ENCODE data around the gene SLC46A1.
A peak's percentile ranks its signal among the peaks of the same experiment; 100 is the strongest.

SLC46A1 gene

GRCh38 chr17:28404461-28404811, 1.6 kb downstream of the SLC46A1 start:
- no peak for DNase-seq

- DNase-seq: no peak
These were observed 2.0 kb downstream of the SLC46A1 start for GRCh38 chr17:28404007-28404406.

GRCh38 chr17:28402844-28403243, 3.2 kb downstream of the SLC46A1 start:
- DNase-seq: no peak

GRCh38 chr17:28402224-28402630, 3.8 kb downstream of the SLC46A1 start:
- DNase-seq: no peak

GRCh38 chr17:28399808-28400207, 6.2 kb downstream of the SLC46A1 start:
- DNase-seq: no peak

- DNase-seq: no peak
These were observed 7.6 kb downstream of the SLC46A1 start for GRCh38 chr17:28398280-28398981.

GRCh38 chr17:28397687-28398279, 8.2 kb downstream of the SLC46A1 start:
- no peak for DNase-seq

GRCh38 chr17:28397275-28397674, 8.7 kb downstream of the SLC46A1 start:
- DNase-seq: no peak

GRCh38 chr17:28396635-28397239, 9.3 kb downstream of the SLC46A1 start:
- no peak for DNase-seq

- no peak for DNase-seq
These were observed 10.0 kb downstream of the SLC46A1 start for GRCh38 chr17:28395968-28396367.

GRCh38 chr17:28395426-28395825, 10.6 kb downstream of the SLC46A1 start:
- DNase-seq: no peak

GRCh38 chr17:28394337-28395116, 11.5 kb downstream of the SLC46A1 start:
- no peak for DNase-seq

GRCh38 chr17:28392491-28392890, 13.5 kb downstream of the SLC46A1 start:
- no peak for DNase-seq

- DNase-seq: no peak
These were observed 14.6 kb downstream of the SLC46A1 start for GRCh38 chr17:28391401-28391800.

- DNase-seq: no peak
These were observed 15.0 kb downstream of the SLC46A1 start for GRCh38 chr17:28390984-28391383.

GRCh38 chr17:28390563-28390962, 15.4 kb downstream of the SLC46A1 start:
- no peak for DNase-seq

- DNase-seq: no peak
These were observed 15.9 kb downstream of the SLC46A1 start for GRCh38 chr17:28390141-28390540.

- no peak for DNase-seq
These were observed 17.9 kb downstream of the SLC46A1 start for GRCh38 chr17:28388106-28388505.

- DNase-seq: no peak
These were observed 19.6 kb downstream of the SLC46A1 start for GRCh38 chr17:28386391-28386790.

- no peak for DNase-seq
These were observed 20.6 kb downstream of the SLC46A1 start for GRCh38 chr17:28385406-28385805.

- no peak for DNase-seq
These were observed 21.0 kb downstream of the SLC46A1 start for GRCh38 chr17:28385037-28385400.

GRCh38 chr17:28384281-28385036, 21.6 kb downstream of the SLC46A1 start:
- DNase-seq: peak in 10 of 51 donors; percentile 11 to 49 (median 28)

Measured in hypothalamus (tissue), 51 donors.